ENCODE results near the gene PDE2A.

- TF ChIP-seq CTCF (IDR thresholded peaks at IDR 0.05) (no peak), POLR2A (IDR thresholded peaks at IDR 0.05) (no peak)
Observed at GRCh38 chr11:72575533-72576242, 98.5 kb downstream of the PDE2A start.
